Activated naive CD4-positive, alpha-beta T cell treated with anti-CD3 and anti-CD28 coated beads, Interleukin-2, amount 50 U/mL, for 16 hours (primary cell): ENCODE results near the gene CASTOR2.
"Not testable (repeated sequence)": the region's sequence is repeated elsewhere in the genome, so short reads cannot be mapped to it uniquely, and the experiment has no call there.

Experiments used
- DNase-seq: peaks from one replicate; pipeline ENCODE4 v3.0.0-alpha.2; 2020

CASTOR2 gene

GRCh38 chr7:74996361-74996760 lies 31.9 kb downstream of the CASTOR2 start:
- not testable (repeated sequence) for DNase-seq

- not testable (repeated sequence) for DNase-seq
Observed at GRCh38 chr7:74997811-74998210, 33.3 kb downstream of the CASTOR2 start.

- not testable (repeated sequence) for DNase-seq
Observed at GRCh38 chr7:75001356-75001755, 36.9 kb downstream of the CASTOR2 start.

GRCh38 chr7:75010036-75010435 lies 45.5 kb downstream of the CASTOR2 start:
- DNase-seq = no peak

GRCh38 chr7:75017832-75018231 lies 53.3 kb downstream of the CASTOR2 start:
- no peak for DNase-seq

- no peak for DNase-seq
Observed at GRCh38 chr7:75018570-75019364, 54.3 kb downstream of the CASTOR2 start.

GRCh38 chr7:75019800-75020199 lies 55.3 kb downstream of the CASTOR2 start:
- no peak for DNase-seq

- no peak for DNase-seq
Observed at GRCh38 chr7:75024922-75025321, 60.4 kb downstream of the CASTOR2 start.

- DNase-seq = no peak
Observed at GRCh38 chr7:75028299-75028698, 63.8 kb downstream of the CASTOR2 start.

GRCh38 chr7:75033064-75033463 lies 68.6 kb downstream of the CASTOR2 start:
- DNase-seq = no peak

GRCh38 chr7:75033826-75034225 lies 69.3 kb downstream of the CASTOR2 start:
- no peak for DNase-seq

- DNase-seq = no peak
Observed at GRCh38 chr7:75038508-75038907, 74.0 kb downstream of the CASTOR2 start.

GRCh38 chr7:75039166-75039565 lies 74.7 kb downstream of the CASTOR2 start:
- DNase-seq = no peak

GRCh38 chr7:75039709-75040108 lies 75.2 kb downstream of the CASTOR2 start:
- DNase-seq = no peak

- no peak for DNase-seq
Observed at GRCh38 chr7:75040512-75040911, 76.0 kb downstream of the CASTOR2 start.

GRCh38 chr7:75042286-75042685 lies 77.8 kb downstream of the CASTOR2 start:
- DNase-seq = no peak

GRCh38 chr7:75042831-75043703 lies 78.6 kb downstream of the CASTOR2 start:
- no peak for DNase-seq

GRCh38 chr7:75045881-75046280 lies 81.4 kb downstream of the CASTOR2 start:
- no peak for DNase-seq

- DNase-seq = no peak
Observed at GRCh38 chr7:75048435-75049379, 84.2 kb downstream of the CASTOR2 start.

- DNase-seq = no peak
Observed at GRCh38 chr7:75049817-75050216, 85.3 kb downstream of the CASTOR2 start.

GRCh38 chr7:75050501-75050900 lies 86.0 kb downstream of the CASTOR2 start:
- no peak for DNase-seq

GRCh38 chr7:75054744-75055143 lies 90.2 kb downstream of the CASTOR2 start:
- no peak for DNase-seq

GRCh38 chr7:75055155-75055554 lies 90.7 kb downstream of the CASTOR2 start:
- no peak for DNase-seq
